WTC11 (cell line): Measurements from ENCODE around the gene PTPRN2. TPM values are rescaled to one million over a fixed set of nuclear protein-coding genes. Genes with fewer than 3 reads are reported as not detected.

Experiments
- ATAC-seq: fragments of 200-7000 bp; cut with Tn5 transposase; 2 replicates; pipeline ENCODE4 v1.10.0; 2021; ENCODE audit warnings: mild to moderate bottlenecking, moderate library complexity
- CTCF ChIA-PET: fragments of 300-600 bp; sonication (Branson Sonifier 250); formaldehyde crosslinking; loops from one replicate; lab custom pipeline; 2021; ENCODE audit warnings: antibody characterized with exemption; lab: Charles Lee
- POLR2A ChIA-PET: fragments of 350-600 bp; sonication (Branson Sonifier 250); formaldehyde crosslinking; loops from one replicate; lab custom pipeline; 2021; ENCODE audit warnings: antibody characterized with exemption; lab: Charles Lee
- DNase-seq: peaks from one replicate; pipeline ENCODE4 v3.0.0; 2021; ENCODE audit warnings: low spot score
- H3K27ac Mint-ChIP-seq: 2 replicates; pipeline ENCODE4 v1.8.0; 2021; ENCODE audit warnings: mixed read lengths
- H3K27me3 Mint-ChIP-seq: 2 replicates; pipeline ENCODE4 v1.8.0; 2021; ENCODE audit warnings: low read depth, mild to moderate bottlenecking, moderate library complexity, mixed read lengths
- H3K36me3 Mint-ChIP-seq: 2 replicates; pipeline ENCODE4 v1.8.0; 2021; ENCODE audit warnings: mixed read lengths
- H3K4me1 Mint-ChIP-seq: 2 replicates; pipeline ENCODE4 v1.8.0; 2022; ENCODE audit warnings: mixed read lengths
- H3K4me3 Mint-ChIP-seq: 2 replicates; pipeline ENCODE4 v1.8.0; 2021; ENCODE audit warnings: mild to moderate bottlenecking, moderate library complexity, mixed read lengths
- H3K9me3 Mint-ChIP-seq: 2 replicates; pipeline ENCODE4 v1.8.0; 2021; ENCODE audit warnings: mixed read lengths
- ATF6 ChIP-seq: sonication (generic); formaldehyde crosslinking; IDR thresholded peaks from 2 replicates; pipeline ENCODE4 v1.8.1; 2023; ENCODE audit warnings: mild to moderate bottlenecking, missing genetic modification reagents
- CDX4 ChIP-seq: fragments of 250-450 bp; sonication (Bioruptor Pico); IDR thresholded peaks from 2 replicates; pipeline ENCODE4 v1.9.0; 2021; ENCODE audit warnings: moderate library complexity, mild to moderate bottlenecking, inconsistent platforms, borderline replicate concordance
- CREM ChIP-seq: sonication (generic); formaldehyde crosslinking; IDR thresholded peaks from 2 replicates; pipeline ENCODE4 v1.8.1; 2022; ENCODE audit warnings: mild to moderate bottlenecking, missing genetic modification reagents, moderate library complexity
- ERG ChIP-seq: fragments of 250-450 bp; sonication (Bioruptor Pico); IDR thresholded peaks from 2 replicates; pipeline ENCODE4 v1.8.0; 2021; ENCODE audit warnings: mild to moderate bottlenecking
- FOXJ3 ChIP-seq: sonication (generic); formaldehyde crosslinking; IDR thresholded peaks from 2 replicates; pipeline ENCODE4 v1.9.0; 2021; ENCODE audit warnings: missing genetic modification reagents, mild to moderate bottlenecking, borderline replicate concordance
- GTF2I ChIP-seq: fragments of 250-450 bp; sonication (Bioruptor Pico); conservative IDR thresholded peaks from 2 replicates; pipeline ENCODE4 v1.4.0; 2021; ENCODE audit warnings: mild to moderate bottlenecking
- HMGXB4 ChIP-seq: sonication (generic); formaldehyde crosslinking; IDR thresholded peaks from 2 replicates; pipeline ENCODE4 v1.8.1; 2023; ENCODE audit warnings: mild to moderate bottlenecking, moderate library complexity, missing genetic modification reagents
- IRF2 ChIP-seq: sonication (generic); formaldehyde crosslinking; IDR thresholded peaks from 2 replicates; pipeline ENCODE4 v1.8.0; 2022; ENCODE audit warnings: low read depth, missing genetic modification reagents, borderline replicate concordance
- JUN ChIP-seq: sonication (generic); formaldehyde crosslinking; IDR thresholded peaks from 2 replicates; pipeline ENCODE4 v1.8.0; 2023; ENCODE audit warnings: mild to moderate bottlenecking, missing genetic modification reagents
- MXD4 ChIP-seq: fragments of 250-450 bp; sonication (Bioruptor Pico); IDR thresholded peaks from 2 replicates; pipeline ENCODE4 v1.8.0; 2021; ENCODE audit warnings: mild to moderate bottlenecking, moderate library complexity, borderline replicate concordance
- NFATC4 ChIP-seq: fragments of 250-450 bp; sonication (Bioruptor Pico); IDR thresholded peaks from 2 replicates; pipeline ENCODE4 v1.9.0; 2021; ENCODE audit warnings: mild to moderate bottlenecking
- OVOL2 ChIP-seq: fragments of 250-450 bp; sonication (Bioruptor Pico); IDR thresholded peaks from 2 replicates; pipeline ENCODE4 v1.9.0; 2021; ENCODE audit warnings: mild to moderate bottlenecking, borderline replicate concordance
- RORB ChIP-seq: fragments of 250-450 bp; sonication (Bioruptor Pico); IDR thresholded peaks from 2 replicates; pipeline ENCODE4 v1.9.0; 2021; ENCODE audit warnings: mild to moderate bottlenecking
- TEAD4 ChIP-seq: sonication (generic); formaldehyde crosslinking; IDR thresholded peaks from 2 replicates; pipeline ENCODE4 v1.8.0; 2022; ENCODE audit warnings: mild to moderate bottlenecking, missing genetic modification reagents
- ZBTB43 ChIP-seq: sonication (generic); formaldehyde crosslinking; IDR thresholded peaks from 2 replicates; pipeline ENCODE4 v1.8.1; 2023; ENCODE audit warnings: mild to moderate bottlenecking, missing genetic modification reagents
- ZNF219 ChIP-seq: sonication (generic); formaldehyde crosslinking; IDR thresholded peaks from 2 replicates; pipeline ENCODE4 v1.8.0; 2023; ENCODE audit warnings: missing genetic modification reagents, mild to moderate bottlenecking, borderline replicate concordance
- ZSCAN18 ChIP-seq: fragments of 250-450 bp; sonication (Bioruptor Pico); IDR thresholded peaks from 2 replicates; pipeline ENCODE4 v2.1.2; 2022; ENCODE audit warnings: mild to moderate bottlenecking, moderate library complexity
- total RNA-seq: library from RNA; stranded (reverse); gene quantifications from 3 replicates; pipeline ENCODE4 v1.2.3, GENCODE V29; 2021
- TF ChIP-seq, protein P1 (sequence below): sonication (generic); formaldehyde crosslinking; IDR thresholded peaks from 2 replicates; pipeline ENCODE4 v1.8.1; 2023; ENCODE audit warnings: mild to moderate bottlenecking, missing genetic modification reagents, moderate library complexity

PTPRN2 gene
- total RNA-seq, 1 experiment from 2014 or later: 4.7 TPM

GRCh38 chr7:158037211-158037610, 550.4 kb downstream of the PTPRN2 start:
- Mint-ChIP-seq H3K4me1 (no peaks in the 10 kb centered on the region), H3K9me3 (peaks cover 80% of the 10 kb centered on the region), H3K36me3 (peaks cover 65% of the 10 kb centered on the region), H3K27ac (no peak overlapping the region), H3K27me3 (peaks cover 21% of the 10 kb centered on the region), H3K4me3 (no peak overlapping the region)
- DNase-seq (no peak), ATAC-seq (no peak)
- POLR2A ChIA-PET: no interaction called here
- TF ChIP-seq, protein P1, sequence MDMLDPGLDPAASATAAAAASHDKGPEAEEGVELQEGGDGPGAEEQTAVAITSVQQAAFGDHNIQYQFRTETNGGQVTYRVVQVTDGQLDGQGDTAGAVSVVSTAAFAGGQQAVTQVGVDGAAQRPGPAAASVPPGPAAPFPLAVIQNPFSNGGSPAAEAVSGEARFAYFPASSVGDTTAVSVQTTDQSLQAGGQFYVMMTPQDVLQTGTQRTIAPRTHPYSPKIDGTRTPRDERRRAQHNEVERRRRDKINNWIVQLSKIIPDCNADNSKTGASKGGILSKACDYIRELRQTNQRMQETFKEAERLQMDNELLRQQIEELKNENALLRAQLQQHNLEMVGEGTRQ (CRISPR knock-in tag): no peak
- TF ChIP-seq CDX4 (CRISPR knock-in tag): no peak
- TF ChIP-seq MXD4 (CRISPR knock-in tag): no peak
- TF ChIP-seq JUN (CRISPR knock-in tag): no peak
- TF ChIP-seq IRF2 (CRISPR knock-in tag): no peak
- CTCF ChIA-PET: no interaction called here

DNA sequence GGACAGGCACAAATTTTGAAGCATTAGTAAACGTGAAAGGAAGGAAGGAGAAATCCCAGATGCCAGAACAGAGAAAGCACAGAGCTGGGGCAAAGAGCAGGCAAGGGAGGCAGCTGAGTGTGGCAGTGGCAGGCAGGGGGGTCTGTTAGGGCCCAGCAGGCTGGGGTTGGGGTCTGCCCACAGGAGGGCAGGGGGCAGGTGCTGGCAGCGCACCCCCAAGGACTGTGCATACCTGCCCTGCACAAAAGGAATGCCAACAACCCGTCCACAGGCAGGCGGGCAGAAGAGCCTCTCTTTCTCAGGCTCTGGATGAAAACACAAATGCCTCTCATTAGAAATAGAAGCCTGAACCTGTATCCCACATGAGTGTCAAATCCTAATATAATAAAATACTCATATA, 552.3 kb downstream of the PTPRN2 start:
- peaks cover 77% of the 10 kb centered on the region for H3K9me3 Mint-ChIP-seq
- ATAC-seq: no peak

GRCh38 chr7:158034571-158034970, 553.1 kb downstream of the PTPRN2 start:
- CTCF ChIA-PET: no interaction called here
- Mint-ChIP-seq H3K27ac (no peak overlapping the region), H3K4me1 (no peaks in the 10 kb centered on the region), H3K36me3 (peaks cover 53% of the 10 kb centered on the region), H3K9me3 (peaks cover 74% of the 10 kb centered on the region), H3K27me3 (peaks cover 14% of the 10 kb centered on the region), H3K4me3 (no peak overlapping the region)
- POLR2A ChIA-PET: no interaction called here
- ATAC-seq (no peak), DNase-seq (no peak)
- no peak for TF ChIP-seq FOXJ3 (CRISPR knock-in tag)
- no peak for TF ChIP-seq HMGXB4 (CRISPR knock-in tag)
- TF ChIP-seq ZBTB43: no peak
- TF ChIP-seq ZSCAN18 (CRISPR knock-in tag): no peak
- TF ChIP-seq ZNF219 (CRISPR knock-in tag): no peak
- TF ChIP-seq ERG (CRISPR knock-in tag): no peak

More for the DNA sequence above, 552.3 kb downstream of the PTPRN2 start:
- ChIA-PET CTCF (no interaction called here), POLR2A (no interaction called here)
- DNase-seq: no peak
- Mint-ChIP-seq H3K4me3 (no peak overlapping the region), H3K27me3 (peaks cover 22% of the 10 kb centered on the region), H3K4me1 (no peaks in the 10 kb centered on the region), H3K36me3 (peaks cover 61% of the 10 kb centered on the region), H3K27ac (no peak overlapping the region)
- TF ChIP-seq ATF6 (CRISPR knock-in tag) (no peak), CREM (CRISPR knock-in tag) (no peak), OVOL2 (CRISPR knock-in tag) (no peak), TEAD4 (no peak), NFATC4 (CRISPR knock-in tag) (no peak), RORB (no peak), ZSCAN18 (CRISPR knock-in tag) (no peak), GTF2I (CRISPR knock-in tag) (no peak)
- TF ChIP-seq, protein P1 (CRISPR knock-in tag): no peak
